GM03348 (cell line): ENCODE data around the gene VPS26C.
A peak's percentile ranks its signal among the peaks of the same experiment; 100 is the strongest.
"Not testable (repeated sequence)": the region's sequence is repeated elsewhere in the genome, so short reads cannot be mapped to it uniquely, and the experiment has no call there.

Source experiments
- DNase-seq: peaks from one replicate; pipeline ENCODE4 v3.0.0; 2012; ENCODE audit warnings: low spot score

Gene VPS26C

DNA sequence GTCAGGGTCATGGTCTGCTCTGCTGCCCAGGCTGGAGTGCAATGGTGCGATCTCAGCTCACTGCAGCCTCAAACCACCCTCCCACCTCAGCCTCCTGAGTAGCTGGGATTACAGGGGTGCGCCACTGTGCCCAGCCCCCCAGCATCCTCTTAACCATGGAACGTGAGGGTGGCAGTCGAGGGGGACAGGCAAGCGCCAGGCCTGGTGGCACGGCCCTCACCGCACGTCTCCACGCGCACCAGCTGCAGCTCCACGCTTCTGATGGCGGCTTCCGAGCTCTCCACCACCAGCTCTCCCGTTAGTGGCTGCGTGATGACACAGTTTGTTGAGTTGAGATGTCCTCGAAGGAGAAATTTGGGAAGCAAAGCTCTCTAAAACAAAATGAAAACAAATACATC lies 39.1 kb downstream of the VPS26C start:
- DNase-seq, result no peak

DNA sequence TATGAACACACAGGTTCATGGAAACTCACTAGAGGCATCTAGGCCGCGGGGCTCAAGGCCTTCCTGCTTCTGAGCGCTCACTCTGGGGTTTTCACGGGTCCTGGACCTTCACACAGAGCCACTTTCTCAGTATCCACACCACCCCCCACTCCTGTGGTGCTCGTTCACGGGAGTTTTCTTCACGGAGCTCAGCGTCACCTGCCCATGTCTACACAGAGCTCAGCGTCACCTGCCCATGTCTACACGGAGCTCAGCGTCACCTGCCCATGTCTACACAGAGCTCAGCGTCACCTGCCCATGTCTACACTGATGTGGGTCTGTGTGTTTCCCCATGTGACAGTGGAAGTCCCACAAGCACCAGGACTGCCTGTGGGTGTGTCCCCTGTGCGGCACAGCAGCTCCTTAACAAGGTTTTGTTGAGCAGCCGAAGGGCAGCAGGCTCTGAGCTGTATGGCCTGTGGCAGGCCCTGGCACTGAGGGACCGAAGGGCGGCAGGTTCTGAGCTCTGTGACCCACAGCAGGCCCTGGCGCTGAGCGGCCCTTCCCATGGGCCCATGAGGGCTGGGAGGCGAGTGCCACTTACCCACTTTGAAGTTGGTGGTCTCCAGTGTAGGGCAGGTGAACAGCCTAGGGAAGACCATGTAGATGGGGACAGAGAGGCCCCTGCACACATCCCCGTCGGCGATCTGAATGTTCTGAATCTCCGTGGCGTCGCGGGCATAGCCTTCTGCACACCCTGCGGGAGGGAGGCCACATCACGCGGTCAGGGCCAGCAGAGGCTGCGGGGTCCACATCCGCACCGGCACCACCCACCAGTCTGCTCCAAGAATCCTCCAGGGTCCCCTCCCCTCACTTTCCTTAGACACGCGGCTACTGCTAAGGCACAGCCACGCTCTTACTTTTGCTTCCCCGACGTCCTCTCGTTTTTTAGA lies 39.8 kb downstream of the VPS26C start:
- DNase-seq, result no peak

DNA sequence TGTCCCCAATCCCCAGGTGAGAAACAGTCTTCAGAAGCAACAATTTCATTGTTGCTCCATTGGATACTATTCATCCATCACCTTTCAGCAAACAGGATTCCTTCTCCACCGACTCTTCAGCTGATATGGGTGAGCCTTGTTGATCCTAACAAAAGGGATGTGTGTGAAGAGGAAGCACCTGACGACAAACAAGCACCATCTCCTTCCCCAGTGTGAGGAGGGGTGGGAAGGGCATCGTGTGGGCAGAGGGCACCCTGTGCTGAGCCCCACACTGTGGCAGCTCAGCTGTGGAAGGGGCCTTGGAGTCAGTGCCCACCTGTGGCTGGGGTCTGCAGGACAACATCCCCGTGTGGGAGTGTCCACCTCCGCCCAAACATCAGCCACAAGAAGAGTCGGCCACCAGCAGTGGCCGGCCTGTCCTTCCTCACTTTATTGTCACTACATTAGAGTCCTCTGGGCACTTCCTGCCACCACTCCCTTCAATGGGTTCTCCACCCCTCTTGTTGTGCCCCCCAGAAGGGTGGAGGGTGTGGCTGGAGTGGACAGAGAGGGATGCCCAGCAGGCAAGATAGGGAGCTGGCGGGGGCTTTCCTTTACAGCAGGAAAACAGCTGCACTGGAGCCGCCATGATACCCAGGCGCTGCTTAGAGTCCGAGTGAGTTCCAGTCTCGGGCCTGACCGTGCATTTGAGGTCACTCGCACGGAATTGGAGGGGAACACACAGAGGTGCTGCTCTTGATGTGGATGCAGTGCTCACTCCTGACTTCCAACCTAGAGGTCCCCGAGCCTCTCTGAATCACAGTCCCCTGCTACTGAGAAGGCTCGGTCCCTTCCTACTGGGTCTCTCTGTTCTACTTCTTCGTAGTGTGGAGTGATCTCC lies 40.9 kb downstream of the VPS26C start:
- DNase-seq, result no peak

DNA sequence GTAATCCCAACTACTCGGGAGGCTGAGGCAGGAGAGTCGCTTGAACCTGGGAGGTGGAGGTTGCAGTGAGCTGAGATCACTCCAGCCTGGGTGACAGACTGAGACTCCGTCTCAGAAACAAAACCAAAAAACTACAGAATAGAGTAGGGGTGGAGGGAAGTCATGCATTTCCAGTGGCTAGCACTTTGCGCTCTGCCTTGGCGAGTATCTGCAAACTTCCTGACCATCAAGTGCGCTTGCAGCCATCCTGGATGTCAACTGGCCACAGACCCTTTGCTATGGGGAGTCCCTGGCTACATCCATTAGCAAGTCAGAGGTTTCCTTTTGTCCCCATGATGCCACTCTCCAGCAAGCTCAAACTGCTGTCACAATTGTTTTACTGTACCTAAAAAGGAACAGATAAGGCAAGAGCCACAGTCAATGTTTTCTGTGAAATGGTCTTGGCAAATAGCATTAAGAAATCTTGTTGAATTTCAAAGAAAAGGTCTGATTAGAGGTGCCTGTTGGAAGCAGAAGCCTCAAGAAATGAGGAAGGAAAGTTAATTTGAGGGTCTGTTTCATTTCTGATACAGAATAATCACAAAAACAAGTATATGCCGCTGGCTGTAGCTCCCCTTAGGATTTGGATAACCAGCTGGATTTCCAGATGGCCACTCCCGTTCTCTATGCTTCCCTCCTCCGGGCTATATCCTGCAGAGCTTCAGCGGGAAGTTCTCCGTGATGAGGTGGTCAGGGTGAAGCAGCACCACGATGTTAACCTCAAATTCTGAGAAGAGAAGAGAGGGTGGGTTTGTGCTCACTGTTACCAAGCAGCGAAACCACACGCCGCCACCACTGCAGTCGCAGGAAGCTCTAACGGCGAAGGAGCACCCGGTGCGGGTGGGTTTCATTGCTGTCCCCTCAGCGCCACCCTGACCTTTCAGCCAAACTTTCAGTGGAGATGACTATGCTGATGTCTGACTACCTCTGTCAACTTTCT lies 42.0 kb downstream of the VPS26C start:
- DNase-seq, result no peak

DNA sequence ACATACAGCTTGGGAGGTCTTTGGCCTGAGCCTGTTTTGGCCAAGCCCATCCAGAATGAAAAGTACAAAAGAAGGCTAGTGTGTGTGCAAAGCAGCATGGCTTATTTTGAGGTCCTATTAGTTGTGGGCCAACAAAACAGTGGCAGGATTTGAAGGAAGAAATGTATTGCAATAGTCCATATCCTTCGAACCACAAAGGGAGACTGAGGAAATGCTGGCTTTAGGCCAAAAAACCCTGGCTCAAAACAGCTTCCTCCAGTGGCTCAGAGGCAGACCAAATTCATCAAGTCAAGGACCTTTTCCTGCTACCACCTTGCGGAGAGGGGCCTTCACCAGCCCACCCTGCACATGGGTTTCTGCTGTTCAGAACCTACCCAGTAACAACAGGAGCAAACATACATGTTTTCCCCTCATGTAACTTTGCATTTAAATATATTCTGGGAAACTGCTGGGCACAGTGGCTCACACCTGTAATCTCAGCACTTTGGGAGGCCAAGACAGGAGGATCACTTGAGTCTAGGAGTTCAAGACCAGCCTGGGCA lies 43.3 kb downstream of the VPS26C start:
- DNase-seq, result no peak

DNA sequence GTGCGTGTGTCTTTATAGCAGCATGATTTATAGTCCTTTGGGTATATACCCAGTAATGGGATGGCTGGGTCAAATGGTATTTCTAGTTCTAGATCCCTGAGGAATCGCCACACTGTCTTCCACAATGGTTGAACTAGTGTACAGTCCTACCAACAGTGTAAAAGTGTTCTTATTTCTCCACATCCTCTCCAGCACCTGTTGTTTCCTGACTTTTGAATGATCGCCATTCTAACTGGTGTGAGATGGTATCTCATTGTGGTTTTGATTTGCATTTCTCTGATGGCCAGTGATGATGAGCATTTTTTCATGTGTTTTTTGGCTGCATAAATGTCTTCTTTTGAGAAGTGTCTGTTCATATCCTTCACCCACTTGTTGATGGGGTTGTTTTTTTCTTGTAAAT lies 44.9 kb downstream of the VPS26C start:
- not testable (repeated sequence) for DNase-seq

DNA sequence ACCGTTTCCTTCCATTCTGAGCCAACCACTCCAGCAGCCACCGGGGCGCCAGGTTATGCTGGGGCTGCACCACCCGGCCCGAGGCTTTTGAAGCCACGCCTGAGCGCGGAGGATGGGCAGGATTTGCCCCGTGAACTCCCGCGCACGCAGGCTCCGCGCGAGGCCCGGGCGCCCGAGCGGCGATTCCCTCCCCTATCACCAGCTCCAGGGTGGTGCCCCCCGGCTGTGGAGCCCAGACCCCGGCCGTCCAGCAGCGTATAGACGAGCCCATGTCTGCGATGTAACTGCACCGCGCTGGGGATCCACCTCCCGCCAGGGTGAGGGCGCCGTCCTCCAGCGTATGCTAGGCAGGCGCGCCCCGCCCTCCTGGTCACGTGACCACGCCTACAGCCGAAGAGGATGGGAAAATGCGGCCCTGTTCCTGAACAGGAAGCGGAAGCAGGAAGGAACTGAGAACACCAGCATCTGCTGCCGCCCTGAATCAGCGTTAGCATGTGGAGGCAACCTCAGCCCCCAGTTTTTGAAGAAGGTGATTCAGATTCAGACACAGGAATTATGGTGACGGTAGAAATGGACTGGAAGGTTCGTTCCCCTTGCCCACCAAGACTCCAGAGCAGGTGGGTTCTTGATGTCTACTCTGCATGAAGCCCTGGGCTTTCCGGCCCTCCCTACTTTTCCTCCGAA lies 46.0 kb downstream of the VPS26C start:
- peak; percentile 96 for DNase-seq

DNA sequence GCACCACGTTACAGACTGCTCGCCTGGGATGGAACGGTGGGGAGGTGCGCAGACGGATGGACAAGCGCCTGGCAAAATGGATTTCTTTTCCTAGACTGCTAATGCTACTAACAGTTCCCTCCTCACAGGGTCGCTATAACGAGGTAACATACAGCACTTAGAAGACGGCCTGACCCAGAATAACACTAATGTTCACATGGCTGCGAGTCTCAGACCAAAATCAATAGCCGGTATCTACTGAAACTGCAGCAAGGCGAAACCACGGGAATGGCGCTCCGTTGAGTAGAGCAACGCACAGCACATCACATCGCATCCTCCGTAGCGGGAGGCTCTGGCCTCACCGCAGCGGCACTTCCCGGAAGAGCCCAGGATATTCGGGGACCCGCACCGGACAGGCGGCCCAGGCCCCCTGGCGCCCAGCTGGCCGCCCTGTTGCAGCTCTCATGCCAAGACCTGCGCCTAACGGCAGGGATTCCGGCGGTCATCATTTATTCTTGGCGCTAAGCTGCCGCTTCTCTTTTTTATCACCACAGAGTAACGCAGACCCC lies 46.6 kb downstream of the VPS26C start:
- DNase-seq, result peak; percentile 74

DNA sequence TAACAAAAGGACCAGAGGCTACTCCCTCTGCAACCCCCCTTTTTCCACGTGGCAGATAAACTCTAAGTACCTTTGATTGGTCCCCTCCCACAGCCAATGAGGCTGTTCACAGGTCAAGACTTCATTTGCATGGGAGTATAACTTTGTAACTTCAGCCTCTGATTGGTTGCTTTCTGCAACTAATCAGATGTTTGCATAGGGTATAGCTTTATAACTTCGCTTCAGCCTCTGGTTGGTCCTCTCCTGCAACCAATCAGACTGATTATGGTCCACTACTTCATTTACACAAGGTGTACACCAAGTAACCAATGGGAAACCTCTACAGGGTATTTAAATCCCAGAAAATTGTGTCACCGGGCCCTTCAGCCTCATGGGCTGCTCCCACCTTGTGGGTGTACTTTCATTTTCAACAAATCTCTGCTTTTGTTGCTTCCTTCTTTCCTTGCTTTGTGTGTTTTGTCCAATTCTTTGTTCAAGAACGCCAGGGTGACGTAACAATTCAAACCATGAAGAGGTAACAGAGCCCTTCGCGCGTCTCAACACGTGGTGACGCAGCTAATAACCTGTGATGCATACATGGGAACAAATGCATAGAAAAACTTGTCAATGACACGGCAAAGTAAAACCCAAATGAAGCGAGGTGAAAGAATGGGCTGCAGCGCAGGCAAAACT lies 47.2 kb downstream of the VPS26C start:
- no peak for DNase-seq

DNA sequence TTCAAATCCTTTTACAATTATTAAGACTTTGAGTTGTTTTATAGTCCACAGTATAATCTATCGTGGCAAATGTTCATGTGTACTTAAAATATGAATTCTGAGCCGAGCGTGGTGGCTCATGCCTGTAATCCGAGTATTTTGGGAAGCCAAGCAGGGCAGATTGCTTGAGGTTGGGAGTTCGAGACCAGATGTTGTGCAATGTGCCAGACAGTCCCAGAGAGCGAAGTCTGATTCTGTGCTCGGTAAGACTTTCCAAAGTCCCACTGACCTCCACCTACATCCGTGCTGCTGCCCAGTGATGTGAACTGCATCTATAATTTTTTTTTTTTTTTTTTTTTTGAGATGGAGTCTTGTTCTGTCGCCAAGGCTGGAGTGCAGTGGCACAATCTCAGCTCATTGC lies 52.2 kb downstream of the VPS26C start:
- DNase-seq, result no peak

DNA sequence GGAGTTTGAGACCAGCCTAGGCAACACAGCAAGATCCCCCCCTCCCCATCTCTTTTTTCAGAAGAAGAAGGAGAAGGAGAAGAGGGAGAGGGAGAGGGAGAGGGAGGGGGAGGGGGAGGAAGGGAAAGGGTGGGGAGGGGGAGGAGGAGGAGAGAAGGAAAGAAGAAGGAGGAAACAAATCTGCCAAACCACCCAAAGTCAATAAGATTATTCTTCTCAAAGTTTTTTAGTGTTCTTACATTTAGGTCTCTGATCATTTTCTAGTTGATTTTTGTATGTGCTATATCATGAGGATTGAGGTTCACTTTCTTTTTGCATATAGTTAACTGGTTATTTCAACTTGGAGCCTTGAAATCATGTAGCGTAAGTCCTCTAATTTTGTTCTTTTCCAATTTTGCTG lies 56.3 kb downstream of the VPS26C start:
- no peak for DNase-seq

DNA sequence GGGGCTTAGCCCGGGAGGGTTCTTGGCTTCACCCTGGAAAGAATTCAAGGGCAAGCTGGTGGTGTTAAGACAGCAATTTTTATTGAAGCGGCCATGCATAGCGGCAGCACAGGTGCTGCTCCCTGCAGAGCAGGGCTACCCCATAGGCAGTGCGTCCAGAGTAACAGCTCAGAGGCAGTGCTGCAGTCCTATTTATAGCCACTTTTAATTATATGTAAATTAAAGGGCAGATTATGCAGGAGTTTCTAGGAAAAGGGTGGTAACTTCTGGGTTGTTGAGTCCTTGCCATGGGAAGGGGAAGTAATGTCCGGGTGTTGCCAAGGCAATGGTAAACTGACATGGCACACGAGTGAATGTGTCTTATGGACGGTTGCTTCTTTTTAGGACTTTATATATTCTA lies 57.0 kb downstream of the VPS26C start:
- DNase-seq, result no peak

DNA sequence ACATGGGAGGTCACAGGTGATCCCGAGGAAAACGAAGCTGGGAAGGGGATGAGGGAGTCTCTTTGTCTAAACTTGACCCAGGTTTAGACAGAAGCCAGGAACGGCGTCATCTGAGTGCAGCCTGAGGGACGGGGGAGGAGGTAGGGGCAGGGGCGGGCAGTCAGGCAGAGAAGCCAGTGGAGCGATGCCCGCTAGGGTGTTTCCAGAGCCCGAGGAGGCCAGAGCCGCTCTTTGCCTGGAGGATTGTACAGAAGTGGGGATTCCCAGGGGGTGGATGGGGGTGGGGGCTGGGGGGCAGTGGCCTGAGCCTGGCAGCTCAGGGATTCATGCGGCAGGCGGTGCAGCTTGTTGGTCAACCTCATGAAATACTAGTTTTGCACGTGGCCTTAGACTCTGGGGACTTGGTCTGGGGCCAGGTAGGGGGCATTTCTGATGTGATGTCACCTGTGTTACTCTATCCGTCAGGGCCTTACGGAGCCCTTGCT lies 58.4 kb downstream of the VPS26C start:
- DNase-seq, result no peak

DNA sequence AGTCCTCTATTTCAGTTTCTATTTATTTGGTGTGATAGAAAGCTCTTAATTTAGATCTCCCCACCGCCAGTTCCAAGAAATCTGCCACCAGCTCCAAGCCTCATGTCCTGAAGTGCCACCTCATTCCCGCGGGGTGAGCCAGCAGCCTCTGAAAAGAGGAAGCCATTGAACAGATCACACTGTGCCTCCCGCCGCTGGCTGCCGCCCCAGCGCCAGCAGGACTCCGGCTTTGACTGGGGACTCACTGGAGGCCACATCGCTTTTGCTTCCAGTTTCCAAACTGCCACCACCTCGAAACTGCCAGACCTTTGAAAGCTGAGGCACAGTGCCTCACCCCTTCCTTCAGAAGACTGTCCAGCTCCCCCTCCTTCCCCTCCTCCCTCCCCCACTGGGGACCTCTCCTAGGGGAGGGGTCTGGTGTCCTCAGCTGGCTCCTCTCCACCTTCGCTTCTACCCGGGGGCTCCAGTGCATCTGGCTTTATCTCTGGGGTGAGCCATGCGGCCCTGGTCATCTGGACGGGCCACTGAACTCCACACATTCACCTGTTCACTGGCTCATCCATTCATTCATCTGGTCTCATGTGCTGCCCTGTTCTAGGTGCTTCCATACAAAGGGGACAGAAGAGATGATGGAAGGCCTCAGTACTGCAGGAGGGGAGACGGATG lies 58.9 kb downstream of the VPS26C start:
- peak; percentile 56 for DNase-seq

DNA sequence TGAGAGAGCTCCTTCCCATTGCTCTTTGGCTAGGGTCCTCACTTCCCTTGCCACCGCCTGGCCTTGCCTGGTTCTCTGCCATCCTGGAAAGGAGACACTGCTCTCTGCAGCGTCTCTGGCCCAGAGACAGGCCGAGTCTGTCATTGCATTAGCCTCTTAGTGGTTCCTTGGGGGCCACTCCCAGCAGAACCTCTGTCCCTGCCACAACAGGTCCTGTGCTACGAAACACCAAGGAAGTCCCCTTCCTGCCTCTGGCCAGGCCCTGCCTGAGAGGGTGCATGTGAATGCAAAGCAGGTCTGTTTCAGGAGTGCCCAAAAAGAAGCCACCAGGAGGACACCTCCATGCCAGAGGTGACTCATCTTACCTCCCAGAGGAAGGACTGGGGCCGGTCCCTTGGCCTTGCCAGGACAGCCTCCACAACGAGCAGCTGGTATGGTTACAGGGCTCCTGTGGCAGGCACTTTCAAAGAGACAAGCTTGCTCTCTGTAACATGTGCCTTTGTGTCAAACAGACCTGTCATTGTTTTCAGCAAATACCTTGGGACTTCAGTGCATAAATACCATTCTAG lies 59.6 kb downstream of the VPS26C start:
- peak; percentile 65 for DNase-seq

DNA sequence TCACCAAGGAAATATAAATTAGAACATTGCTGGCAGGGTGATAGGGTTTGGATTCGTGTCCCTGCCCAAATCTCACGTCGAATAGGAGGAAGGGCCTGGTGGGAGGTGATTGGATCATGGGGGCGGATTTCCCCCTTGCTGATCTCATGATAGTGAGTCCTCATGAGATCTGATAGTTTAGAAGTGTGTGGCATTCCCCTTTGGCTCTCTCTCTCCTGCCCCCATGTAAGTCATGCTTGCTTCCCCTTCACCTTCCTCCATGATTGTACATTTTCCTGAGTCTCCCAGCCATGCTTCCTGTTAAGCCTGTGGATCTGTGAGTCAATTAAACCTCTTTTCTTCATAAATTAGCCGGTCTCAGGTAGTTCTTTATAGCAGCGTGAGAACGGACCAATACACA lies 60.6 kb downstream of the VPS26C start:
- no peak for DNase-seq

DNA sequence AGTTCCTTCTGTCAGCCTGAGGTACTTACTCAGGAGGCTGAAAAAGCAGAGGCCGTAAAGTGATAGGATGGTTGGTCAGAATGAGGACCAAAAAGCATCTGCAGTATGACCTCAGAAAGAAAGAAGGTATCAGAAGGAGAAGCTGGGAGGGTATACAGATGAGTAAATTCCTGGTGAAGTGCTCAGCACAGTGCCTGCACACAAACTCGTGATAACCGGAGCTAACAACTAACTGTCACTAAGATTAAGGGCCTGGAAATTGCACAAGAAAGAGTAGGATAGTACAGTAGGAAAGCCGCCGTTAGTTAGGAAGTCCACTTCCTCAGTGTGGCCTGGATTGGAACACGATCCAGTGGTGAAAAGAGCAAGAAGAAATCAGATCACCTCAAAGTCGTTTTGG lies 62.6 kb downstream of the VPS26C start:
- DNase-seq, result no peak

DNA sequence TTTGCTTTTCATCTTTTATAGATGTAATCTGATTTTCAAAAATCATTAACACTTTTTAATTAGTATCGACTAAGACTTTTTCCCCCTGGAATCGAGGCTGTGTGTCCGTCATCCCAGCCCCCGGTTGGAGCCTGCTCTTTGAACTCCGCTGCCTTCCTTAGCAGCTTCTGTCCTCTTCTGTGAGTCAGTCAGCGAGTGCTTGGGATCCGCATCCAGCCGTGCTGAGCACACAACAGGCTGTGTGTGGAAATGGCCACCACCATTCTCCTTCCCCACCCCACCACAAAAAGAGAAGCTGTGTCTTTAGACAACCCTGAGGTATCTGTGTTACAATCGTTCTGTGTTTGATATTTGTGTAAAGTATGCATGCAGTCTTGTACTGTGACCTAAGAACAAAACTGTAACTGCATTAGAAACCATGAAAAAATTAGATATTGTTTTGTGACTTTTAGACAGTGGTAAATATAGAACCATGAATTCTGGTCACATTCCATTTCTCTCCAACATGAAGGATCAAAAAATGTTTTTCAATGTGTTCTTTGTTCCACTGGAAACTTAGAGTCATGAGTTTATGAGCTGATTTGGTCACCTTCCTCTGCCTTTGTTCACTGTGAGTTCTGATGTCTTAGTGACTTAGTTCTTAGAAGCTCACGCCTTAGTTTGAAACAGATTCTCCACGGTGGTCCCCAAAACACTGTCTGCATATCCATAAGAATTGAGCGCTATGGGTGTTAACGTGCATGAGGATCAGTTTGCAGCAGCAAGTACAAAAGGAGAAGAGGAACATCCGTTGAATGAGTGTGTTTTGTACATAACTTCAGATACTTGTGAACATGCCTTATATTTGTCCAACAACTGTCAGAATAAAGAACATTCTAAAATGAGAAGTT lies 64.7 kb downstream of the VPS26C start:
- no peak for DNase-seq
